Midbrain (tissue), 1 donor: ENCODE measurements around the gene IFI35.
"Not testable (repeated sequence)": the region's sequence is repeated elsewhere in the genome, so short reads cannot be mapped to it uniquely, and the experiment has no call there.

Experiments
- DNase-seq: peaks from one replicate; lab custom pipeline; 2025; lab: John Stamatoyannopoulos, UW

Gene IFI35

DNA sequence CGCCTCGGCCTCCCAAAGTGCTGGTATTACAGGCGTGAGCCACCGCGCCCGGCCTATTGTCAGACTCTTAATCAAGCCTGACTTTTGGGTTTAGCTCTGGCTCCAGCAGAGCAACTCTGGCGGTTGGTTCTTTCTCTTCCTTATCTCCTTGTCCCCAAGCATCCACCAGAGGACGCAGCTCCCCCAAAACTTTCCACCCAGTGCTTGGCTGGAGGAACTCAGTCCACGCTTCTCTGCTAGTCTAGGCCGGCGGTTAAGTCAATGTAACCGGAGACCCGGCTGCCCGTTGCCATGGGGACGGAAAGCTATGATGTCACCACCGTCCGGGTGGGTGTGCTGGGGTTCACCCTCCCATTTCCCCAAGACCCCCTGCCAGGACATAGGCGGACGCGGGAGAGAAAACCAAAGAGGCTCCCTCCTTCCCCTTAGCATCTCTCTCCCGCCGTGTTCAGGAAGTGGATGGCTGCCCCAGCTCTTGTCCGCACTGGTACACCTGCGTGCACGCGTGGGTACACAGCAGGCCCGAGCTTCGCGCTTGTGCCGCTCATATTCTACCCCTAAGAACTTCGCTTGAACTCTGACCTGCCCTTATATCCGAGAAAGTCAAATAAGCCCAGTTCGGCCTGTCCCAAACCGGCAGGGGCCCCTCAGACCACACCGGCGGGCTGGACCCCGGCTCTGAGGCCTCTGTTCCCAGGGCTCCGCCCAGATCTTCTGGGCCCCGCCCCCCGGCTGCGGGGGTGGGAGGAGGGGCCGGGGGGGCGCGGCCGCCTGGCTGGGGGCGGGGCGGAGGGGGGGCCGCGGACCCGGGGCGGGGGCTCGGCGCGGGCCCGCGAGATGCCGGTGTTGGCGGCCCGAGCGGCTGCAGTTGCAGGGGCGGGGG is 18.1 kb downstream of the IFI35 start, which contains the start of gene RND2:
Gene RND2, plus strand, starts transcription at position 825 of the 883 bp plus-strand sequence. CDS start 117 bp downstream, outside the sequence.
- peak; percentile 90 for DNase-seq

- no peak for DNase-seq
These were observed 18.7 kb downstream of the IFI35 start for GRCh38 chr17:43025290-43025657.

- DNase-seq = no peak
These were observed 19.4 kb downstream of the IFI35 start for GRCh38 chr17:43025766-43026537.

DNA sequence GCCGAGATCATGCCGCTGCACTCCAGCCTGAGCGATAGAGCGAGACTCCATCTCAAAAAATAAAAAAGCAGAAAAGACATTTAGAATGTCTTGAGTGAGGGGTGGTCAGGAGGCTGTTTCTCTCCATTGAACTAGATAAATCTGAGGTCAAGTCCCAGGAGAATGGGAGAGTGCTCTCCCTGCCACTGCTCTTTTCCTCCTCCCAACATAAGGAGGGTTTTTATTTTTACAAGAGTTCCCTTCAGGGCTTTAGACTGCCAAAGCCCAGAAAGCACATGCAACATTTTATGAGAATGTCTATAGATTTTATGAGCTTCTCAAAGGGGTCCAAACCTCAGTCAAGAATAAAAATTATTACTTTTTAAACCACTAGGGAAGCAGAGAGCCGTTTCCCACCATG is 20.0 kb downstream of the IFI35 start:
- no peak for DNase-seq

GRCh38 chr17:43027091-43028032 is 20.8 kb downstream of the IFI35 start:
- DNase-seq = no peak

DNA sequence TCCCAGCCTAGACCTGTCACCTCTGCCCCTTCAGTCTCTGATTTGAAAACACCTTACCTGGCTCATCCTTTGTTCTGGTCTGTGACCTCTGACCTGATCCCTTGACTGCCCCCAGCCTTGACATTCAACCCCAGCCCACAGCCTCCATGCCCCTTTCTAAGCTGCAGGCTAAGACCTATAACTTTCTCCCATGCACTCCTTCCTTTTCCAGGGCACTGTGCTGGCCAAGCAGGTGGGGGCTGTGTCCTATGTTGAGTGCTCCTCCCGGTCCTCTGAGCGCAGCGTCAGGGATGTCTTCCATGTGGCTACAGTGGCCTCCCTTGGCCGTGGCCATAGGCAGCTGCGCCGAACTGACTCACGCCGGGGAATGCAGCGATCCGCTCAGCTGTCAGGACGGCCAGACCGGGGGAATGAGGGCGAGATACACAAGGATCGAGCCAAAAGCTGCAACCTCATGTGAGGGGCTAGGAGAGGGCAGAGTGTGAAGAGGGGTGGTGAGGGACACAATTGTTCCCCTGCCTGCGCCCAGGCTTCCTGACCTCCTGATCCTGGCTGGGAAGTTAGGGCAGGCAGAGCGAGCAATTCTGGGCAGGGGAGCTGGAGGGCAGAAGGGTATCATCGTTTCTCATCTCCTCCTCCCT is 21.8 kb downstream of the IFI35 start:
- no peak for DNase-seq

GRCh38 chr17:43030137-43030767 is 23.7 kb downstream of the IFI35 start:
- DNase-seq = peak; percentile 28

- no peak for DNase-seq
These were observed 25.1 kb downstream of the IFI35 start for GRCh38 chr17:43031666-43032065.

DNA sequence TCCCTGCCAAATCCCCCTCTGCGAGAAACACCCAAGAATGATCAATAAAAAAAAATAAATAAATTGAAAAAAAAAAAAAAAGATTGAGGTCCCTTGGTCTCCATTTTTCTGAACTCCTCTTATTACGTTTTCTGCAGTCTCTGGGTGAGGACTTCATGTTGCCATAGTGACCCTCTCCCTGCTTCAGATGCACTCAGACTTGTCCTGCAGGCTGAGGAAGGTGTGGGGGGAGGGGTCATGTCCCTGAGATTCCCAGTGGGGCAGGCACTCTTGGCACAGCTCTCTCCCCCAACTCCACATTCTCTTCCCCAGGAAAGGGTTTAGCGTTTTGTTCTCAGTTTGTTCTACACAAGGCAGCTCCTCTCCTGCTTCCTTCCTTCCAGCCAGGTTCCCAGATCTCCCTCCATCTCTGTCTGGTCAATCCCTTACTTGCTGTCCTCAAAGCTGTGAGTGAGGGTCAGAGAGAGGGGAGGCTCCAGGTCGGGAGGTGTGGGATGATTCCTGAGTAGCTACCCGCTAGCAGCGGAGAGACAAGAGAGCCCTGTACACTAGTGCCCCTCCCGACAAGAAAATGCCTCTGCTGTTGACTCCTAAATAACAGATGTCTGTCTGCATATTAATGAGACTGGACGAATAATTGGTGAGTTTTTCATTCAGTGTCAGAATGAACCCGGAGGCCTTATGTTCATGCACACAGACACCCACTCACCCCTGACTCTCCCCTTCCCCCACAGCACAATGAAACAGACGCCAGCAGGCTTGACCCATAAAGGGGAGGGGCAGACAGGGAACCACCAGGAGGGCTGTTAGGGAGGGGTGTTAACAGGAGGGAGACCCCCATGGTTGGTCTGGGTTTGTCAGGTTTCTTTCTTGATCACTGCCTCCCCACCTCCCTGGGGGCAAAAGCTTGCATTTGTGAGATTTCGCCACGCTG is 27.6 kb downstream of the IFI35 start:
- peak; percentile 30 for DNase-seq

GRCh38 chr17:43034894-43035293 is 28.3 kb downstream of the IFI35 start:
- DNase-seq = no peak

DNA sequence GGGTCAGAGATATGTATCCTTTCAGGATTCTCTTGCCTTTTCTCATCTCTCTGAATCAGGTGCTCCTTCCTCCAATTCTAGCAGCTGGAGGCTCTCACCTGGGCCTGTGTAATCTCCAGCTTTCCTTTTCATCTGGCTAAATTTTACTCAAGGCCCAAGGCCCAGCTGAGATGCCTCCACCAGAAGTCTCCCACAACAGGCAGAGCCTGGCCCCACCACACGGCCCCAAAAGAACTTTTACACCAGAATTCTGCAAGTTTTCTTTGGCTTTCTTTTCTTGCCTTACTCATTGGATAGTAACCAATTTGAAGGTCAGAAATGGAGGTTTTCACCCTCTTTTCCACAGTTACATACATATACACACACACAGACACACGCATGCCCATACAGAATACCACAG is 33.1 kb downstream of the IFI35 start:
- no peak for DNase-seq

DNA sequence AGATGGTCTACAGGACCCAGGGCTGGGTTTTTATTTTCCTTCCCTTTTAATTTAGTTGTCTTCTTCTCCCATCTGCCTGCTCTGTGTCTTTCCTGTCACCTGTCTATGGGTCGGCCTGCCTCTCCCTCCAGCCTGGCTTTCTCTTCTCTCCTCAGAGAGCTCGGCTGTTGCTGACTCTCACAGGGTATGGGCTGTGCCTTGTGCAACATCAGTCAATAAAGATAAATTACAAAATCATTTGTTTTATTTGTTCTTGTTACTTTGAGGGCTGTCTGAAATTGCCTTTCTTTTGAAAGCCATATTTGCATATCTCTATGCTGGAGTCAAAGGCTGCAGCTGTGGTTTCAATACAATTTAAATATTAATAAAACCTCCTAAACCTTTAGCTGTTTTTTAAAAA is 34.1 kb downstream of the IFI35 start:
- DNase-seq = no peak

- no peak for DNase-seq
These were observed 35.5 kb downstream of the IFI35 start for GRCh38 chr17:43042025-43042628.

GRCh38 chr17:43043307-43043706 is 36.7 kb downstream of the IFI35 start:
- no peak for DNase-seq

GRCh38 chr17:43044024-43044423 is 37.4 kb downstream of the IFI35 start:
- no peak for DNase-seq

DNA sequence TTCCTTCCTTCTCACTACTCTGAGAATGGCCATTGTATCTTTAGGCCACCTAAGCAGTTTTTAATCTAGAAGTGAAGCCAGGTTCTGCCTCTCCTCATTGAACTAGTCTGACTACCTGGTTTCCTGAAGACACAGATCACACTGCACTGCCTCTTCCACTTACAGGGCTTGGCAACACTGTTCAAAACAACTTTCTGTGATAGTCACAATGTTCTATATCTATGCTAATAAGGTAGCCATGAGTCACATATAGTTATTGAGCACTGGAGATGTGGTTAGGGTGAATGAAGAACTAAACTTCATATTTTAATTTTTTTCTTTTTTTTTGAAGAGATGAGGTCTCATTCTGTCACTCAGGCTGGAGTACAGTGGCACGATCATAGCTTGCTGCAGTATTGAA is 45.4 kb downstream of the IFI35 start:
- no peak for DNase-seq

DNA sequence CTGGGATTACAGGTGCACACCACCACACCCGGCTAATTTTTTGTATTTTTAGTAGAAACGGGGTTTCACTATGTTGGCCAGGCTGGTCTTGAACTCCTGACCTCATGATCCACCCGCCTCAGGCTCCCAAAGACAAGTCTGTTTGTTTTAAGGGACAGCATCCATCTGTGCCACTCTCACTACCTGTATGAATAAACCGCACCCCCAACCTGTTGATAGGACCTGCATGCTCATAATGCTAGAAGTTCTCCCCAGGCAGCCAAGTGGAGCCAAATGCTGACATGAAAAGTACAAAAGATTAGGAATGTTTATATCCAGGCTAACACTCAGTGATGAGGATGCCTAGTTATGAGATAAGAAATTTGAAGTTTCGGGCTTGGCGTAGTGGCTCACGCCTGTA is 46.4 kb downstream of the IFI35 start:
- not testable (repeated sequence) for DNase-seq

DNA sequence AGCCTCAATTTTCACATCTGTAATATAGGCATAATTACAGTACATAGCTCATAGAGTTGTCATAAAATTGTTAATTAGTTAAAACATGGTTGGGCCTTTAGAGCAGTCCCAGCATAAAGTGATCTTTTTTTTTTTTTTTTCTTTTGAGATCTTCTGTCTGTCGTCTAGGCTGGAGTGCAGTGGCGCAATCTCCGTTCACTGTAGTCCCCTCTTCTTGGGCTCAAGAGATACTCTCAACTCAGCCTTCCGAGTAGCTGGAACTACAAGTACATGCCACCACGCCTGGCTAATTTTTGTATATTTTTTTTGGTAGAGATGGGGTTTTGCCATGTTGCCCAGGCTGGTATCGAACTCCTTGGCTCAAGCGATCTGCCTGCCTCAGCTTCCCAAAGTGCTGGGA is 49.5 kb downstream of the IFI35 start:
- no peak for DNase-seq

- no peak for DNase-seq
These were observed 56.5 kb downstream of the IFI35 start for GRCh38 chr17:43062984-43063638.
